Fibroblast of pulmonary artery (primary cell): ENCODE data around the gene PPTC7.
A peak's percentile ranks its signal among the peaks of the same experiment; 100 is the strongest.

Source experiments
- DNase-seq: peaks from one replicate; pipeline ENCODE4 v3.0.0-alpha.2; 2010; ENCODE audit warnings: low read depth
- H3K4me3 ChIP-seq: replicated peaks from 2 replicates; pipeline ENCODE4 v1.5.1; 2011; ENCODE audit warnings: low read depth, mild to moderate bottlenecking, control low read depth, low read length, moderate library complexity
- TF ChIP-seq, protein P1 (sequence below): IDR thresholded peaks from 2 replicates; pipeline ENCODE4 v1.5.1; 2011; ENCODE audit warnings: mild to moderate bottlenecking, control low read depth, low read length, inconsistent platforms; ENCODE audit errors: missing control alignments

Gene PPTC7, protein sequence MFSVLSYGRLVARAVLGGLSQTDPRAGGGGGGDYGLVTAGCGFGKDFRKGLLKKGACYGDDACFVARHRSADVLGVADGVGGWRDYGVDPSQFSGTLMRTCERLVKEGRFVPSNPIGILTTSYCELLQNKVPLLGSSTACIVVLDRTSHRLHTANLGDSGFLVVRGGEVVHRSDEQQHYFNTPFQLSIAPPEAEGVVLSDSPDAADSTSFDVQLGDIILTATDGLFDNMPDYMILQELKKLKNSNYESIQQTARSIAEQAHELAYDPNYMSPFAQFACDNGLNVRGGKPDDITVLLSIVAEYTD

DNA sequence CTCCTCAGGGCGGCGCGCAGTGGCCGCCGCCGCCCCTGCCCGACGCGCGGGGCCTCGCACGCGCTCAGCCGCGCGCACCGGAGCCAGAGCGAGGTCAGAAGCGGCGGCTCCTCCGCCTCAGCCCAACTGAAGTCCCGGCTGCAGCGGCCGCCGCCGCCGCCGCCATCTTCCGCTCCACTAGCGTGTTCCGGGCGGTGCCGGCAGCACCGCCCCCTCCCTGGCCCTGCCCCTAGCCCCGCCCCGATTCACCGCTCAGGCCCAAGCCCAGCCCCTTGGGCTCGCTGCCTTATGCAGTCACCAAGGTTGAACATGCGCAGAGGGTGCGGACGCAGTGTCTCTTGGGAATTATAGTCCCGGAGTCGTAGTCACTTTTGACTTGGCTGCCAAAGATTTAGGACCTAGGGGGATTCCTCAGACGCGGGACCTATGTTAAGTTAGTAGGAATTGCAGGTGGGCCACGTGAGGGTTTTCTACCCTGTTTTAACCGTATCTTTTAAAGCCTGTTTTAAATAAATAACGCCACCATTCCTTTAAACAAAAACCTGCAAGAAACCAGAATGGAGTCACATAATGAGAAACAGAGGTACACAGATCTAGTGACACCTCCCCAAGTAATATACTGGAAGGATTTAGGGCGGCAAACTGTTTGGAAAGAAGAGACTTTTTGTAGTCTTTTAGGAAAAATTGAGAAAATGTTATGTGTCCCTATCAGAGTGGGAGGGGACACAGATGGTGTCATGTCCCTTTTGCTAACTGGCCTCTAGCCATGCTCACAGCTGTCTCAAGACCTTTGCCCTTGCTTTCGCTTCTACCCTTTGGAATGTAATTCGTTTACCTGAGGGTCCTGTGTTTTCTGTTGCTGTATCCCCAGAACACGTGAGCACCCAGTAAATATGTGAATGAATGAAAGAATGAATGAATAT lies at the start of gene PPTC7:
PPTC7 (minus strand) TSS at position 182 of the 923 bp plus-strand sequence. CDS start 287 bp downstream, outside the sequence.
- peak within 1 kb of the TSS; percentile 76 for H3K4me3 ChIP-seq
- DNase-seq = peak; percentile 97

GRCh38 chr12:110627500-110628195 lies 44.5 kb upstream of the PPTC7 start:
- no peak for DNase-seq
- H3K4me3 ChIP-seq = no peak overlapping the region
- TF ChIP-seq, protein P1, sequence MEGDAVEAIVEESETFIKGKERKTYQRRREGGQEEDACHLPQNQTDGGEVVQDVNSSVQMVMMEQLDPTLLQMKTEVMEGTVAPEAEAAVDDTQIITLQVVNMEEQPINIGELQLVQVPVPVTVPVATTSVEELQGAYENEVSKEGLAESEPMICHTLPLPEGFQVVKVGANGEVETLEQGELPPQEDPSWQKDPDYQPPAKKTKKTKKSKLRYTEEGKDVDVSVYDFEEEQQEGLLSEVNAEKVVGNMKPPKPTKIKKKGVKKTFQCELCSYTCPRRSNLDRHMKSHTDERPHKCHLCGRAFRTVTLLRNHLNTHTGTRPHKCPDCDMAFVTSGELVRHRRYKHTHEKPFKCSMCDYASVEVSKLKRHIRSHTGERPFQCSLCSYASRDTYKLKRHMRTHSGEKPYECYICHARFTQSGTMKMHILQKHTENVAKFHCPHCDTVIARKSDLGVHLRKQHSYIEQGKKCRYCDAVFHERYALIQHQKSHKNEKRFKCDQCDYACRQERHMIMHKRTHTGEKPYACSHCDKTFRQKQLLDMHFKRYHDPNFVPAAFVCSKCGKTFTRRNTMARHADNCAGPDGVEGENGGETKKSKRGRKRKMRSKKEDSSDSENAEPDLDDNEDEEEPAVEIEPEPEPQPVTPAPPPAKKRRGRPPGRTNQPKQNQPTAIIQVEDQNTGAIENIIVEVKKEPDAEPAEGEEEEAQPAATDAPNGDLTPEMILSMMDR = no peak

More for the DNA sequence above, at the start of gene PPTC7:
- TF ChIP-seq, protein P1 = no peak

DNA sequence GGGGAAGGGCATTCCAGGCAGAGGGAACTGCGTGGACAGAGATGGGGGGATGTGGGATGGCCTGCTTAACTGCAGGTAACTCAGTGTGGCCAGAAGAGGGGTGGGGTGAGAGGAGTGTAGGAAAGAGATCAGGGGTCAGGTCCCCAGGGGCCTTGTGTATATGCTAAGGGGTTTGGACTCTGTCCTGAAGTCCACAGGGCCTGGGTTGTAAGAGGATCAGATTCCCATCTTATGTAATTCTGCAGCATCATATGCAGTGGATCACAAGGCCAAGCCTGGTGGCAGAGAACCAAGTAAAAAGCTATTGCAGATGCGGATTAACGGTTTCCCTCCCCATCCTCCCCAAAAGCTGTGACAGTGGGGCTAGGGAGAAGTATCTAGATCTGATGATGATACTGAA lies 39.5 kb upstream of the PPTC7 start:
- no peak for DNase-seq
- H3K4me3 ChIP-seq = no peak overlapping the region
- TF ChIP-seq, protein P1 = no peak

- H3K4me3 ChIP-seq = no peak overlapping the region
- no peak for DNase-seq
- TF ChIP-seq, protein P1 = no peak
These were observed 36.4 kb upstream of the PPTC7 start for GRCh38 chr12:110619534-110619953.

GRCh38 chr12:110616471-110617115 lies 33.5 kb upstream of the PPTC7 start:
- no peak overlapping the region for H3K4me3 ChIP-seq
- no peak for DNase-seq
- TF ChIP-seq, protein P1 = no peak

- TF ChIP-seq, protein P1 = no peak
- no peak for DNase-seq
- H3K4me3 ChIP-seq = no peak overlapping the region
These were observed 32.1 kb upstream of the PPTC7 start for GRCh38 chr12:110615171-110615570.
